H1 (cell line): Measurements from ENCODE around the gene EPN2.

Experiments used
- BACH1 ChIP-seq: IDR thresholded peaks from 2 replicates; pipeline ENCODE4 v1.6.1; 2012; ENCODE audit warnings: low read length, improper control_type of control experiment
- EGR1 ChIP-seq: IDR thresholded peaks from 2 replicates; pipeline ENCODE4 v1.6.1; 2011; ENCODE audit warnings: low read depth, low read length, borderline replicate concordance
- EZH2 ChIP-seq: fragments of 200-600 bp; sonication (generic); IDR thresholded peaks from 2 replicates; pipeline ENCODE4 v1.7.1; 2012; ENCODE audit warnings: low read depth, mild to moderate bottlenecking, moderate library complexity, low read length, inconsistent platforms; ENCODE audit not compliant: severe bottlenecking
- POLR2A ChIP-seq, 2 experiments: IDR thresholded peaks; 1 replicate in 1 of 2; 2 replicates in 1 of 2; pipeline ENCODE4 v1.6.1; 2011; ENCODE audit warnings: low read depth in 2 of 2, low read length in 2 of 2, mild to moderate bottlenecking in 2 of 2; ENCODE audit errors: control extremely low read depth in 1 of 2
- SIN3A ChIP-seq, 2 experiments: IDR thresholded peaks in 1 of 2; conservative IDR thresholded peaks in 1 of 2; 2 replicates each; pipeline ENCODE4 v1.6.1; 2011 to 2012; ENCODE audit warnings: low read length in 2 of 2, improper control_type of control experiment in 1 of 2, low read depth in 1 of 2, mild to moderate bottlenecking in 1 of 2
- YY1 ChIP-seq: IDR thresholded peaks from 2 replicates; pipeline ENCODE4 v1.6.1; 2011; ENCODE audit warnings: low read depth, mild to moderate bottlenecking, low read length
- TF ChIP-seq, protein P1 (sequence below), 3 experiments: IDR thresholded peaks; 1 replicate in 2 of 3; 2 replicates in 1 of 3; pipeline versions ENCODE4 v1.5.1 to v1.6.1; 2011; ENCODE audit warnings: low read length in 3 of 3, mild to moderate bottlenecking in 3 of 3, inconsistent platforms in 2 of 3, low read depth in 1 of 3, moderate library complexity in 1 of 3; ENCODE audit not compliant: insufficient read depth in 1 of 3; ENCODE audit errors: control extremely low read depth in 1 of 3
- TF ChIP-seq, protein P2 (sequence below): IDR thresholded peaks from 2 replicates; pipeline ENCODE4 v1.6.1; 2011; ENCODE audit warnings: low read depth, mild to moderate bottlenecking, low read length; ENCODE audit not compliant: insufficient read depth
- TF ChIP-seq, protein P3 (sequence below): IDR thresholded peaks from 2 replicates; pipeline ENCODE4 v1.6.1; 2012; ENCODE audit warnings: inconsistent platforms

DNA sequence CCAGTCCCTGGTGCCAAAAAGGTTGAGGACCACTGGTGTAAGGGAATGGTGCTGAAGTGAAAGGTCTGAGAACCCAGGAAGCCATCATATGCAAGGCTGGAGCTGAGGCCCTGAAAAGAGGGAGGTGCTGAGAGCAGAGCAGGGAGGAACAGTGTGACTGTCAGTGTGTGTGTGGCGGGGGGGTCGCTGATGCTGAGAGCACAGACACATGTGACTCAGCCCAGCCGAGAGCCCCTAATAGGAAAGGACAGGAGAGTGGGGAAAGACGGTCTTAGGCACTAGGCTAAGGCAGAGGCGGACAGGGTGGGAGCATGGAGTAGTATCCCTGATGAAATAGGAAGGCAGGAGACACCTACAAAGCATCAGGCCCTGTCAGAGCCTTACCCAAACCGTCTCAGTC is 124.2 kb downstream of the EPN2 start:
- TF ChIP-seq SIN3A (conservative IDR thresholded peaks at IDR 0.05 in 1 of 2, IDR thresholded peaks at IDR 0.05 in 1 of 2; ENCODE audit: low read depth in 1 of 2, low read length in 2 of 2) (no peak), POLR2A (IDR thresholded peaks at IDR 0.05; ENCODE audit: control extremely low read depth in 1 of 2, low read depth in 2 of 2, low read length in 2 of 2) (no peak), EZH2 (no peak), EGR1 (no peak), YY1 (no peak), BACH1 (no peak)
- TF ChIP-seq, protein P1, sequence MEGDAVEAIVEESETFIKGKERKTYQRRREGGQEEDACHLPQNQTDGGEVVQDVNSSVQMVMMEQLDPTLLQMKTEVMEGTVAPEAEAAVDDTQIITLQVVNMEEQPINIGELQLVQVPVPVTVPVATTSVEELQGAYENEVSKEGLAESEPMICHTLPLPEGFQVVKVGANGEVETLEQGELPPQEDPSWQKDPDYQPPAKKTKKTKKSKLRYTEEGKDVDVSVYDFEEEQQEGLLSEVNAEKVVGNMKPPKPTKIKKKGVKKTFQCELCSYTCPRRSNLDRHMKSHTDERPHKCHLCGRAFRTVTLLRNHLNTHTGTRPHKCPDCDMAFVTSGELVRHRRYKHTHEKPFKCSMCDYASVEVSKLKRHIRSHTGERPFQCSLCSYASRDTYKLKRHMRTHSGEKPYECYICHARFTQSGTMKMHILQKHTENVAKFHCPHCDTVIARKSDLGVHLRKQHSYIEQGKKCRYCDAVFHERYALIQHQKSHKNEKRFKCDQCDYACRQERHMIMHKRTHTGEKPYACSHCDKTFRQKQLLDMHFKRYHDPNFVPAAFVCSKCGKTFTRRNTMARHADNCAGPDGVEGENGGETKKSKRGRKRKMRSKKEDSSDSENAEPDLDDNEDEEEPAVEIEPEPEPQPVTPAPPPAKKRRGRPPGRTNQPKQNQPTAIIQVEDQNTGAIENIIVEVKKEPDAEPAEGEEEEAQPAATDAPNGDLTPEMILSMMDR (IDR thresholded peaks at IDR 0.05; ENCODE audit: control extremely low read depth in 1 of 3, insufficient read depth in 1 of 3, low read depth in 1 of 3, low read length in 3 of 3): no peak
- TF ChIP-seq, protein P2, sequence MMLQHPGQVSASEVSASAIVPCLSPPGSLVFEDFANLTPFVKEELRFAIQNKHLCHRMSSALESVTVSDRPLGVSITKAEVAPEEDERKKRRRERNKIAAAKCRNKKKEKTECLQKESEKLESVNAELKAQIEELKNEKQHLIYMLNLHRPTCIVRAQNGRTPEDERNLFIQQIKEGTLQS: no peak
- TF ChIP-seq, protein P3, sequence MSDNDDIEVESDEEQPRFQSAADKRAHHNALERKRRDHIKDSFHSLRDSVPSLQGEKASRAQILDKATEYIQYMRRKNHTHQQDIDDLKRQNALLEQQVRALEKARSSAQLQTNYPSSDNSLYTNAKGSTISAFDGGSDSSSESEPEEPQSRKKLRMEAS: no peak
